ENCODE results near the gene C1orf87.

The C1orf87 gene, protein sequence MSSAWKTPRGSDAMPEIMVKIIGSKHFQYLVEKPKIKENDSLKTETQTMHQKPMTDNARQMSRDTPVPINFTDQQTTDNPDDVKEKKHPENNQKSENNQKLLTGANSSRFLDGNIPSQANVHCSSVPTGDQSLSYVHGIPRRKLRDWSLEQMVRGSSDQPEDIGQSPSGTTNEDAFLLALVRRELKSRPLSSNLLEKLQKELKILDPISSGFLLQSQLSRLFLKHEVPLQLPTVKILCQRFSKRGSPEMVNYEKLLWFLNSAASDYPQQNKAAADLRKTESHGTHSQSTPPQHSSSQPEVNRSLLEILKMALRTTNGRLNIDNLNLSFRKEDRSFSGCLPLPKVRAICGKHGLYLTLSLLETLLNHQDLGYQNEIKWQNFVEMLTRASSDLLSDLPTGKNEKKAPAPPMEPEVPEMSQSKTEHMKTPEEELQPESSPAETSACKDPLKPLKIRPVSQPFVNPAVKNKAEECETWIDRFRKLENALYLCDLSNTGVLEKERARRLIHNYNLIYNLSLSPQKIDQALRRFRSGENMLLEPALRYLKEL

DNA sequence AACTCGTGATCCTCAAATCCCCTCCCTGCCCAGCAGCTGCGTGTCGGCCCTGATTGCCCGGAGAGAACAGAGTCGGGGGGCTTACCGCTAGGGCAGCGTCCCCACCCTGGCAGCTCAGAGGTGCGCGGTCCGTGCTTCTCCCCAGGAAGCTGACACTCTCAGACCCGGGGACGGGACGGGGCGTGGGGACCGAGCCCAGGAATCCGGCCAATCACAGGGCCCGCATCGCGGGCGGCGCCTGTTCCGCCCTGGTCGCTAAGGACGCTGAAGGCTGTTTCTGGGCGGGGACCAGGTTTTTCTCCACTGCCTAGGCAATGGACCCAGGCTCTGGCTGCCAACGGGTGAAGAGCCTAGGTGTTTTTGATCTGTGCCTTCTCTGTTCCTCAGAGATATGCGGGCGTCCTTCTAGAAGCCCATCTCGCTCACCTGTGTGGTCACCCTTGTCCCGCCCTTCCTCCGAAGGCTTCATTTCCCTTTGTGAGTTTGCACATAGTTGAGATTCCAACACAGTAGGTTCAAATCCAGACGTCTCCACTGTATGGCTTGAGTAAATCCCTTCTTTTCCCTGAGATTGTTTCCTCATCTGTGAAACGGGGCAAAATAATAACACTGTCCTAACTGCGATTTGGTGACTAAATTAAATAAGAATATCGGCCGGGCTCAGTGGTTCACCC lies at the start of gene C1orf87:
C1orf87 (minus strand) TSS at position 166 of the 674 bp plus-strand sequence. CDS start 1,127 bp downstream, outside the sequence.
- DNase-seq: no peak

DNA sequence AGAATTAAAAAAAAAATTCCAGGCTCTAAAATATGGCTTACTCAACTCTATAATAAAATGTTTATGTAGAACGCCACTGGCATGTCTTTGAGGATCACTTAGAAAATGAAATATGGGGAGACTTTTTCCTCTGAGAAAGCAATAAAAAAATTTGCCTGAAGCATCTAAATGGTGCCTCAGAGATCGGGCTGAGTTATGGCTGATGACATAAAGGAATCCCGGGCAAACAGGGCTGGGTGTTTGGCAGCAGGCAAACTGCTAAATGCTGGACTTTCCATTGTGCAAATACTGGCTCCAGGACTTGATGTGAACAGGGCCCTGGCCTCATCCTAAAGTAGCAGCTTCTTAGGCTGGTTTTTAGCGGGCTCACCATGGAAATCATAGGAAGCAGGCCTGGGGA lies 44.5 kb upstream of the C1orf87 start:
- in situ Hi-C loops (cut with MboI; ENCODE audit: low pct_unique_long_range_greater_than_20kb, low sequenced_read_pairs): no loop called here
- no peak for DNase-seq

More for the DNA sequence above, at the start of gene C1orf87:
- in situ Hi-C loops (cut with MboI; ENCODE audit: low pct_unique_long_range_greater_than_20kb, low sequenced_read_pairs): no loop called here

DNA sequence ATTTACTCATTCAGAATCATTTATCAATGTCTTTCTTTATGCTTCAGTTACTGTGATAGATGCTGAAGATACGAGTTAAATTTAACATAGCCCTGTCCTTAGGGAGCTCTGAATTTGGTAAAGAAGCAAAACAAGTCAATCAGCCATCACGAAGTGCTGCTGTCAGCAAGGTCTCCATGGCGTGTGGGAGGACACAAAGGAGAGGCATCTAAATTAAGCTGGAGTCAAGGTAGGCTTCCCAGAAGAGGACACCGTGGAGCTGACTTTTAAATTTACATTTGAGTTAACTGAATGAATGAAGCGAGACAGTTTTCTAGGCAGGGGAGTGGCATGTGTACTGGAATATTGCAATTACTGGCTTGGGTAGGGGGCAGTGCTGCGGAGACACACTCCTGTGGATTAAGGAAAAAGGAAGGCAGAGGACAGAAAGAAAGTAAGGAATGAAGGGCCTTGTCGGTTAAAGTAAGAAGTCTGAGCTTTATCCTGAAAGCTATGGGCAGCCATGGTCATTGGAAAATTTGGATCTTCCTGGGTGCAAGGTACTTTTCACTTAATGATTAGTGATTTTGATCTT lies 41.3 kb upstream of the C1orf87 start:
- in situ Hi-C loops (cut with MboI; ENCODE audit: low pct_unique_long_range_greater_than_20kb, low sequenced_read_pairs): no loop called here
- DNase-seq: no peak

DNA sequence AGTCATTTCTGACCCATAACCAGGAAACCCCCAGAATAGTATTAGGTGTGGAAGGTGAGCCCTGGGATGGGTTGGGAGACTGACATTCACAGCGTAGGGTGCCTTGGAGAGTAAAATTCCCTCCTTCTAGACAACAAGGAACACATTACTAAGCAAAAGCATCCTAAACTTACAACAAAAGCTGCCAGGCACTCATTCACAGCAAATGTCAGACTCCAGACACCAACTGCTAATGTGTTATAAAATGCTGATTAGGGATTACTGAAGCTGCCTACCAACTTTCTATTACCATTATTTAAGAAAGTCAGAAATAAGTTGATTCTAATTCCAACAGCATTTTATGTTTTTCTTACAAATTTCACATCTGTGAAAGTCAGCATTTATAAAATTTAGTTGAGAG lies 40.0 kb upstream of the C1orf87 start:
- in situ Hi-C loops (cut with MboI; ENCODE audit: low pct_unique_long_range_greater_than_20kb, low sequenced_read_pairs): no loop called here
- DNase-seq: no peak

DNA sequence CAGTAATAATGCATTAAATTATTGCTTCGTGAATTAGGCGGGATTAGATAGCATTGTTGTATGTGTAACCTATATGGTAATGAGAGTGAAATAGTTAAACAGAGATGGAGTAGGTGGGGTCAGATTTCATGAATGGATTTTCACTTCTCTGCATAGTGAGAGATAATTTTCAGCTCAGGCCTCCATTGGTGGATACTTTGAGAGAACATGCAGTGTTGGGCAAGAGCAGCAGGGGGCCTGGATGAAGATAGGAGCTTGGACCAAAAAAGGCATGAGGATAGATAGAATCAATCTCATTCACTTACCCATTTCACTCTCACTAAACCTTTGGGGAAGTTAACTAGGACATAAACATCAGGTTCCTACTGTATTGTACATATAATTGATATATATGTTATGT lies 39.5 kb upstream of the C1orf87 start:
- in situ Hi-C loops (cut with MboI; ENCODE audit: low pct_unique_long_range_greater_than_20kb, low sequenced_read_pairs): no loop called here
- DNase-seq: no peak

DNA sequence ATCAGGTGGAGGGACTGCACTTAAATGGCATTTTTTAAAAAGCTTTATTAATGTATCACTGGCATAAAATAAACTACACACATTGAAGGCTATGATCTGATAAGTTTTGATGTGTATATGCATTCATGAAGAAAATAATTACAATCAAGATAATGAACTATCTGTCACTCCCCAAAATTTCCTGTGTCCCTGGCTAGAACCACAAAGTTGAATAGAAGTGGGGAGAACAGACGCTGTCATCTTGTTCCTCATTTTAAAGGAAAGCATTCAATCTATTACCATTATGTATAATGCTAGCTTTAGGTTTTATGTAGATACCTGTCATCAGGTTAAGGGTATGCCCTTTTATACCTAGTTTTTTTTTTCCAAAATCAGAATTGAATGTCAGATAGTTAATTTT lies 38.1 kb upstream of the C1orf87 start:
- no peak for DNase-seq
- in situ Hi-C loops (cut with MboI; ENCODE audit: low pct_unique_long_range_greater_than_20kb, low sequenced_read_pairs): no loop called here

DNA sequence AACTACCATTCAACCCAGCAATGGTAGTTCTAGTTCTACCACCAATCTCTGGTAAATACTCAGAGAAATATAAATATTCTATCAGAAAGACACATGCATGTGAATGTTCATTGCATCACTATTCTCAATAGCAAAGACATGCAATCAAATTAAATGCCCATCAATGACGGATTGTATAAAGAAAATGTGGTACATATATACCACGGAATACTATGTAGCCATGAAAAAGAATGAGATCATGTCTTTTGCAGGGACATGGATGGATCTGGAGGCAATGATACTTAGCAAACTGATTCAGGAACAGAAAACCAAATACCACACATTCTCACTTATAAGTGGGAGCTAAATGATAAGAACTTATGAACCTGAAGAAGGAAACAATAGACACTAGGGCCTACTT lies 37.5 kb upstream of the C1orf87 start:
- in situ Hi-C loops (cut with MboI; ENCODE audit: low pct_unique_long_range_greater_than_20kb, low sequenced_read_pairs): no loop called here
- no peak for DNase-seq

DNA sequence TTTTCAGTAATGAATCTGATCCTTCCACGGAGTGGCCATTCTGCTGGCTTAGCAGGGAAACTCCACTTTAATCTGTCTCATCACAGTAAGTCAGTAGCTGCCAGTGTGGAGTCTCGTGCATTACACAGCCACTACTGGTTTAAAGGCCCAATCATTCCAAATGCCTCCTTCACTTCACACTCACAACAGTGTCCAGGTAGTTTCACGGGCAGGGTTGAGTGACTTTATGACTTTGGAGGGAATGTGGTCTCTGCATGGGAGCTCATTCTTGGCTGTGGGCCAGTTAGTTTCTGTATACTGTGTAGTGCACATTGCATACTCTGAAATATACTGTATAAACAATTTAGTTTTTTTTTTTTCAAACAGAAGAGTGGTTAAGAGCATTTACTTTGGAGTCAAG lies 34.6 kb upstream of the C1orf87 start:
- no peak for DNase-seq
- in situ Hi-C loops (cut with MboI; ENCODE audit: low pct_unique_long_range_greater_than_20kb, low sequenced_read_pairs): no loop called here

DNA sequence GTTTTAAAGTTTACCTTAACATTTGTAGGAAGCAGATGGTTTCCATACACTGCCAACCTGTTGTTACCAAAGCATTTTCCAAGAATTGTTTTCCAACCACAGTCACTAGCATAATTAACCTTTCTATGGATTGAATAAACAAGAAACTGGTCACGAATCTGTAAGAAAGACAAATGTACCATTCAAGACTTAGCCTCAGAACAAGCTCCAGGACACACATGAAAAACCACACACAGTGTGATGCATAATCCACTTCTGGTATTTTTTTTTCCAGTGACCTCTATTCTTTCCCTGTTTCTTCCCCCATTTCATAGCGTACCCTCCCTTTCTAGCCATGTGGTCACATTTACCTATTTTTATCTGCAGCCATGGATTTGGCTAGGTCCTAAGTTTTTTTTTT lies 29.6 kb upstream of the C1orf87 start:
- in situ Hi-C loops (cut with MboI; ENCODE audit: low pct_unique_long_range_greater_than_20kb, low sequenced_read_pairs): no loop called here
- no peak for DNase-seq

DNA sequence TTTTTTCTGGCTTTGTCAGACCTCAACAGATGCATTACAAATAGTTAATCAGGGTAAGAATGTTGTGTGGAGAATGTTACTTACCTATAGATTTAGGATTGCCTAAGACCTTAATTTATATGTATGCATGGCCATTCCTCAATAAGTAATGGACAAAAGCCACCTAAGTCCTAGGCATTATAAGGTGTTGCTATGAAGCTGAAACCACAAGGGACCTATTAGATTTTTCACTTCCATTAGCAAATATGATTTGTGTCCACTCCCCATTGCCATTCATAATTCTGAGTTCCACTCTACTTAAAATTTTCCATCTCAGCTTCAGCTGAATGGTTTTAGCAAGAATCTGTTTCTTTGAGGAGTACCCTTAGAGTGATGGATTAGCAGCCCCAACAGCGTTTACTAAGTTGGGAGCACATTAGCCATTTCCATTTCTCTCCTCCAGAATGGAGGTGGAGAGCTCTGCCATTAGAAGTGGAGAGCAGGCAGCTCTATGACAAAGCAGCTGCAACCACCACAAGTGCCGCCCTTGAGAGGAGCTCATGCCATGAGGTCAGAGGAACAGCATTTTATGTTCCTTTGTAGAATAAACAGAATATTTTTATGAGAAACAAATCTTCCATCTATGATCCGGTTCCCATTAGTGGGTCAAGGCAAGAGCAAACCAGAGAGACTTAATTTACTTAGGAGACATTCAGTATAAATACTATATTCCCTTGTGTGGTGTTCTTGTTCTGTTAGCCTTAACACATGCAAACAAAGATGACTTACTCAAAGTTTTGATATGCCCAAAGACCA lies 28.9 kb upstream of the C1orf87 start:
- in situ Hi-C loops (cut with MboI; ENCODE audit: low pct_unique_long_range_greater_than_20kb, low sequenced_read_pairs): no loop called here
- DNase-seq: no peak

DNA sequence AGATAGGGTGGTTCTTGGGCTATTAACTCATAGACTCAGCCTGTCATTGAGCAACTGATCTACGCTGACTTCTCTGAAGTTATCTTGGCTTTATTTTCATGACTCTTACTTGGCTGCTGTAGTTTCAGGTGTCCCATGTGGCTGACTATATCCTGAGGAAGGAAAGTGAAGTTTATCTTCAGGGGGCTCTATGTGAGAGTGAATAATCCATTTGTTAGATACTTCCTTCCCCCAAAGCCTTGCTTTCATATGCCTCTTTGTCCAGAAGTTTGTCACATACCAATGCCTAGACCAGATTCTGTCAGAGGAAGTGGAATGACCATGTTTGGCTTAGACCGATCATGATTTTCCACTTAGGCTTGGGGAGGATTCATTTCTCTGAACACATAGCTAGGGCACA lies 27.9 kb upstream of the C1orf87 start:
- in situ Hi-C loops (cut with MboI; ENCODE audit: low pct_unique_long_range_greater_than_20kb, low sequenced_read_pairs): no loop called here
- no peak for DNase-seq

DNA sequence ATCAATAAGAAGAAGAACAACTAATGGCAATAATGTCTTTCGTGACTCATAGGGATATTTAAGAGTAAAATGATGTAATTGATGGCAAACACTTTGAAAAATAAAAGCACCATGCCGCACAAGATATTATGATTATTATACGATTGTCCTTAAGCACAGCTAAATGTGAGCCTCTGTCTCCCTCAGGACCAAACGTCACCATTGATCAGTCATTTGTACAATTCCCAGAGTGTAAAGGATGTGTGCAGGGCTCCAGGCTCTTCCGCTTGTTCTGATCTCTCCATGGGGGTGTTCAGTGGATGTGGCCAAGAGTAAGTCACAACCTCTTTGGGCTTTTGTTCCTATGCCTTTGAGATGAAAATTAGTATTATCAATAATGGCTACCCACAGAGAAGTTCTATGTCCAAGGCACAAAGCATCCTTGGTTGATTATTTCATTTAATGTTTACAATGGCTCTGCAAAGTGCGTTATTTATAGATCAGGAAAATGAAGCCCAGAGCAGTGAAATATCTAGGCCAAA lies 17.7 kb upstream of the C1orf87 start:
- in situ Hi-C loops (cut with MboI; ENCODE audit: low pct_unique_long_range_greater_than_20kb, low sequenced_read_pairs): no loop called here
- no peak for DNase-seq

DNA sequence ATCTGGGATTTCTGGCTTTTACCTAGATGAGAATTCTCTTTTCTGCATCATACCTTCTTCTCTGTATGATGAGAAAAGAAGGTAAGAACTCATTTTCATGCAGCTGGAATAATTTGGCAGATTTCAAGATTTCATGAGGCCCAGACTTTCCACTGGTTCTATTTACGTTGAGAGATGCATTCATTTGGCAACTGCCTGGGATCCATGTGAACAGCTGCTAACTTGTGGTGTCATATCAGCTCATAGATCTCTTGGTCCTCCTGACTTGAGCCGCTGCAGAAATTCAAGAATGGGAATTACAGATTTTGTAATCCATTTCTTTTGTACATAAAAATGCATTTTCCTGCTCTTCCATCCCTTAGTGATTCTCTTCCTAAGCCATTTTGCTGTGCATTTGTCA lies 17.1 kb upstream of the C1orf87 start:
- DNase-seq: no peak
- in situ Hi-C loops (cut with MboI; ENCODE audit: low pct_unique_long_range_greater_than_20kb, low sequenced_read_pairs): no loop called here

DNA sequence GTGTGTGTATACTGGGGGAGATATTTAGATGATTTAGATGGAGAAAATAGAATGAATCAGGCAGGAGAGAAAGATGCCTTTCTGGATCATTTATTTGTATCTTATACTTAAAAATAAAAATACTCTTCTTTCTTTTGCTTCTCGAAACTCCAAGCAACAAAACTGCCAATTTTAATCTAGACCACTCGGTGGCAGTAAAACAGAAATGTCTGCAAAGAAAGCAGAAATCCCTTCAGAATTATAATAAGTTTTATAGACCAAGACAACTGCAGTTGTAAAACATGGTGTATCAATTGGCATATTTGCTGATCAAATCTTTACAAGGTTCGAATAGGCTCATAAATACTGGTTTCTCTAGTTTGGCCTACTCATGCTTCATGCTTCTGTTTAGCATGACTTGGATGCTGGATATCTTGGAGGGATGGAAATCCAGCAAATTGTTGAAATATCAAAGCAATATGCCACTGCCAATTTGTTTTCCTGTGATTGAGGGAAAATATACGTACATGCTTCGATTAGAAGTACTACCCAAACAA lies 15.1 kb upstream of the C1orf87 start:
- in situ Hi-C loops (cut with MboI; ENCODE audit: low pct_unique_long_range_greater_than_20kb, low sequenced_read_pairs): no loop called here
- DNase-seq: no peak

DNA sequence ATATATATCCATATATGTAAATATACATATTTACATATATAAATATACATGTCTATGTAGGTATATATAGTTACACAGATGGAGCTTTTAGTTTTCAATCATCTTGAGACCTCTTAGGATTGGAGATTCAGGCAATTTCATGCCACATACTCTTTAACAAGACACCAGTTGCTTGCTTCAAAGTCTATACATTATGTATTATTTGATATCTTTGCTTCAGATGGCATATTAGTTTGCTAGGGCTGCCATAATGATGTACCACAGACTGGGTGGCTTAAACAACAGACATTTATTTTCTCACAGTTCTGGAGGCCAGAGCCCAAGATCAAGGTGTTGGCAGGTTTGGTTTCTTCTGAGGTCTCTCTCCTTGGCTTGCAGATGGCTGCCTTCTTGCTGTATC lies 14.1 kb upstream of the C1orf87 start:
- in situ Hi-C loops (cut with MboI; ENCODE audit: low pct_unique_long_range_greater_than_20kb, low sequenced_read_pairs): no loop called here

DNA sequence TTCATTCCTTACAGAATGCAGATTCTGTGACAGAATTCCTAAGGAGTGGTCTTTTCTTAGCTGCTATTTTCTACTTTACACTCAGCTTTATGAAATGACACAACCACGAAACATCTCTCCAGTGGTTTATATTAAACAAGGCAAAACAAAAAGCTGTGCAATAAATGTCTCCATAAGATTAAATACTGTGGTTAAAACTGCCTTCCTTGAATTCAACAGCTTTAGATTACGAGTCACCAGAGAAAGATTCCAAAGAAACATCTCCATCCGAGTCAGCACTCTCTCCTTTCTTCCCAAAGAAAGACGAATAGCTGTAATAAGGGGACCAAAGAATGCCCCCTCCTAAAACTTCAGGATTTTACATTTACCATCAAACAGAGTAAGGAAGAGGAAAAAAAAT lies 4.6 kb upstream of the C1orf87 start:
- no peak for DNase-seq
- in situ Hi-C loops (cut with MboI; ENCODE audit: low pct_unique_long_range_greater_than_20kb, low sequenced_read_pairs): no loop called here

More for the DNA sequence above, 14.1 kb upstream of the C1orf87 start:
- DNase-seq: no peak

DNA sequence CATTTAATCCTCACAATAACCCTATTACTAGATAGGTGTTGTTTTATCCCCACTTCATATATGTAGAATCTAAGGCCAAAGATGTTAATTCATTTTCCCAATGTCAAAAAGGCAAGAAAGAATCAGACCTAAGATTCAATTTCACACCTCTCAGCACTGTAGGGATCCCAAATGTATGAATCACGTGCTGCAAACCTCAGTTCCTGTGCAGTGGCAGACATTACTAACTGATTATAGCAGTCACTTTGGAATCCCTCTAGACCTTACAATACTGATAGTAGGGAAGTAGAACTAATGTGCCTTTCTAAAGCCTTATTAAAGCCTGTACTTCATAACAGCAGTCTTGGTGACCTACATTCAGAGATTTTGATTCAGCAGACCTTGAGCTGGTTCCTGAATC lies 2.3 kb downstream of the C1orf87 start:
- in situ Hi-C loops (cut with MboI; ENCODE audit: low pct_unique_long_range_greater_than_20kb, low sequenced_read_pairs): no loop called here
- DNase-seq: no peak

DNA sequence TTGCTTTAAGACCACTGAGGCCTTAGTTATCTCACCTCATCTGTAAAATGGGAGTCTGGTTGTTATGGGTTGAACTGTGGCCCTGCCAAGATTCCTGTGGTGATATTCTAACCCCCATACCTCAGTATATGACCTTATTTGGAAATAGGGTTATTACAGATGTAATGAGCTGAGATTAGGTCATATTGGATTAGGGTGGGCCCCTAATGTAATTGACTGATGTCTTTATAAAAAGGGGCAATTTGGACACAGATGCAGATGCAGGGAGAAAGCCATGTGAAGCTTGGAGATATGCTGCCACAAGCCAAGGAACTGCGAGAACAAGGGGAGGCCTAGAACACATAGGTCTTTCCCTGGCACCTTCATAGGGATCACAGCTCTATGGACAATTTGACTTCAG lies 3.9 kb downstream of the C1orf87 start:
- in situ Hi-C loops (cut with MboI; ENCODE audit: low pct_unique_long_range_greater_than_20kb, low sequenced_read_pairs): no loop called here
- DNase-seq: no peak

All from KBM-7 (cell line).